PC-3 (cell line): ENCODE data around the gene IGFL3. TPM values are rescaled to one million over a fixed set of nuclear protein-coding genes. Genes with fewer than 3 reads are reported as not detected.

Source experiments
- ATAC-seq: fragments of 200-7000 bp; cut with Tn5 transposase; 2 replicates; pipeline ENCODE4 v1.9.1; 2020; ENCODE audit warnings: mild to moderate bottlenecking, moderate library complexity
- BruUV-seq: library from RNA; stranded (reverse); fragments of 400-500 nt; replicated peaks from 2 replicates; lab custom pipeline; 2021; lab: Mats Ljungman, UMichigan
- CTCF ChIA-PET: fragments of 300-600 bp; sonication (Branson Sonifier 250); formaldehyde crosslinking; loops from one replicate; lab custom pipeline; 2022; ENCODE audit warnings: antibody characterized with exemption; lab: Charles Lee
- POLR2A ChIA-PET: fragments of 300-600 bp; sonication (Branson Sonifier 250); formaldehyde crosslinking; loops from one replicate; lab custom pipeline; 2022; ENCODE audit warnings: antibody characterized with exemption; ENCODE audit not compliant: unreplicated experiment; lab: Charles Lee
- DNase-seq: peaks from one replicate; pipeline ENCODE4 v3.0.0-alpha.2; 2015
- H2AFZ ChIP-seq: fragments of 300-600 bp; sonication (generic); 2 replicates; pipeline ENCODE4 v1.6.0; 2016; ENCODE audit warnings: antibody characterized with exemption, low read length
- H3F3A ChIP-seq: fragments of 300-600 bp; sonication (generic); one replicate; pipeline ENCODE4 v1.6.0; 2017; ENCODE audit warnings: antibody characterized with exemption, low read length, control low read depth, mild to moderate bottlenecking; ENCODE audit not compliant: unreplicated experiment
- H3K27ac ChIP-seq: fragments of 300-600 bp; sonication (generic); 2 replicates; pipeline ENCODE4 v1.5.1; 2016; ENCODE audit warnings: mild to moderate bottlenecking, low read length
- H3K27me3 ChIP-seq: fragments of 300-600 bp; sonication (generic); 2 replicates; pipeline ENCODE4 v1.6.1; 2016; ENCODE audit warnings: low read length, mixed read lengths
- H3K36me3 ChIP-seq: fragments of 300-600 bp; sonication (generic); 2 replicates; pipeline ENCODE4 v1.6.1; 2016; ENCODE audit warnings: low read depth, mixed run types, low read length, mixed read lengths
- H3K4me1 ChIP-seq: fragments of 300-600 bp; sonication (generic); 2 replicates; pipeline ENCODE4 v1.5.1; 2016; ENCODE audit warnings: low read length; ENCODE audit not compliant: insufficient read depth
- H3K4me2 ChIP-seq: fragments of 300-600 bp; sonication (generic); 2 replicates; pipeline ENCODE4 v1.6.0; 2016; ENCODE audit warnings: low read length
- H3K4me3 ChIP-seq: fragments of 300-600 bp; sonication (generic); 2 replicates; pipeline ENCODE4 v1.5.1; 2016; ENCODE audit warnings: mild to moderate bottlenecking, low read length, mixed read lengths
- H3K79me2 ChIP-seq: fragments of 300-600 bp; sonication (generic); 2 replicates; pipeline ENCODE4 v1.6.1; 2017; ENCODE audit warnings: low read length, mixed read lengths
- H3K9ac ChIP-seq: fragments of 300-600 bp; sonication (generic); 2 replicates; pipeline ENCODE4 v1.6.0; 2016; ENCODE audit warnings: mild to moderate bottlenecking, low read length
- H3K9me2 ChIP-seq: fragments of 300-600 bp; sonication (generic); replicated peaks from 2 replicates; pipeline ENCODE4 v1.6.1; 2016; ENCODE audit warnings: mixed run types, low read length, mixed read lengths
- H3K9me3 ChIP-seq: fragments of 300-600 bp; sonication (generic); 2 replicates; pipeline ENCODE4 v1.6.1; 2016; ENCODE audit warnings: low read length, mixed read lengths
- H4K20me1 ChIP-seq: fragments of 300-600 bp; sonication (generic); 2 replicates; pipeline ENCODE4 v1.6.1; 2016; ENCODE audit warnings: low read length, mixed read lengths
- CTCF ChIP-seq: fragments of 300-600 bp; sonication (generic); conservative IDR thresholded peaks from 2 replicates; pipeline ENCODE4 v1.5.1; 2017; ENCODE audit warnings: antibody characterized with exemption, low read depth, mild to moderate bottlenecking, low read length
- EZH2 ChIP-seq: fragments of 300-600 bp; sonication (generic); IDR thresholded peaks from one replicate; pipeline ENCODE4 v1.6.1; 2017; ENCODE audit warnings: antibody characterized with exemption, mild to moderate bottlenecking, low read length; ENCODE audit not compliant: unreplicated experiment
- EZH2phosphoT487 ChIP-seq: fragments of 300-600 bp; sonication (generic); IDR thresholded peaks from 2 replicates; pipeline ENCODE4 v1.6.1; 2018; ENCODE audit warnings: mild to moderate bottlenecking, antibody characterized with exemption, low read length, borderline replicate concordance
- intact Hi-C: fragments of 100-400 bp; cut with micrococcal nuclease; formaldehyde crosslinking; loops from 2 replicates; pipeline ENCODE4 v1.9.0; 2023
- total RNA-seq: library from RNA; depleted of rRNA; stranded (reverse); fragments of >200 nt; gene quantifications from 2 replicates; pipeline ENCODE4 v1.2.3, GENCODE V29; 2014

The IGFL3 gene
- total RNA-seq, 1 experiment from 2014 or later: not detected

GRCh38 chr19:46147166-46147740 is 22.8 kb upstream of the IGFL3 start:
- no TSS peak for BruUV-seq
- Histone ChIP-seq H3K36me3 (no peaks in the 10 kb centered on the region), H3K79me2 (no peaks in the 10 kb centered on the region), H3K27ac (no peak overlapping the region), H3K27me3 (peaks cover 21% of the 10 kb centered on the region), H3K4me1 (no peaks in the 10 kb centered on the region), H4K20me1 (no peaks in the 10 kb centered on the region), H3K4me2 (no peak overlapping the region), H3K9me2 (no peaks in the 10 kb centered on the region), H3F3A (no peaks in the 10 kb centered on the region), H3K9me3 (no peaks in the 10 kb centered on the region), H2AFZ (no peak overlapping the region), H3K4me3 (no peak overlapping the region), H3K9ac (no peak overlapping the region)
- ChIA-PET POLR2A (no interaction called here), CTCF (interaction anchor here (0.6 kb wide), 1 partner anchor 118 kb away, joined by 4 read pairs; no protein-coding TSS in a partner anchor)
- DNase-seq (no peak), ATAC-seq (no peak)
- intact Hi-C loops: no loop called here
- TF ChIP-seq CTCF: no peak
- no peak for TF ChIP-seq EZH2
- TF ChIP-seq EZH2phosphoT487: no peak

- H3K36me3 ChIP-seq: no peaks in the 10 kb centered on the region
- H3K4me3 ChIP-seq: no peak overlapping the region
- no peak overlapping the region for H2AFZ ChIP-seq
- H3K9ac ChIP-seq: no peak overlapping the region
- no peaks in the 10 kb centered on the region for H3K79me2 ChIP-seq
- no peak overlapping the region for H3K27ac ChIP-seq
- no TSS peak for BruUV-seq
- H3K4me1 ChIP-seq: no peaks in the 10 kb centered on the region
- no peak for TF ChIP-seq EZH2
- no peak for TF ChIP-seq CTCF
- no peak for TF ChIP-seq EZH2phosphoT487
- H3K9me2 ChIP-seq: no peaks in the 10 kb centered on the region
- intact Hi-C loops: no loop called here
- no peaks in the 10 kb centered on the region for H3F3A ChIP-seq
- no peaks in the 10 kb centered on the region for H4K20me1 ChIP-seq
- no peak for ATAC-seq
- H3K9me3 ChIP-seq: no peaks in the 10 kb centered on the region
- H3K4me2 ChIP-seq: no peak overlapping the region
- POLR2A ChIA-PET: no interaction called here
- DNase-seq: peak; percentile 11
- CTCF ChIA-PET: no interaction called here
- H3K27me3 ChIP-seq: peaks cover 10% of the 10 kb centered on the region; the same call in 1 of the 2 replicates
Observed at GRCh38 chr19:46144756-46145155, 20.3 kb upstream of the IGFL3 start.

- POLR2A ChIA-PET: no interaction called here
Observed at GRCh38 chr19:46142294-46142693, 17.8 kb upstream of the IGFL3 start.

More at GRCh38 chr19:46142294-46142693, 17.8 kb upstream of the IGFL3 start:
- Histone ChIP-seq H3K4me1 (no peaks in the 10 kb centered on the region), H2AFZ (no peak overlapping the region), H3K36me3 (no peaks in the 10 kb centered on the region), H3K27me3 (peaks cover 10% of the 10 kb centered on the region; the same call in 1 of the 2 replicates), H3K27ac (no peak overlapping the region), H3K4me3 (no peak overlapping the region), H3K9me2 (no peaks in the 10 kb centered on the region), H3K79me2 (no peaks in the 10 kb centered on the region), H3K9ac (no peak overlapping the region), H4K20me1 (no peaks in the 10 kb centered on the region), H3K4me2 (no peak overlapping the region), H3F3A (no peaks in the 10 kb centered on the region), H3K9me3 (no peaks in the 10 kb centered on the region)
- intact Hi-C loops: no loop called here
- TF ChIP-seq CTCF: no peak
- no peak for TF ChIP-seq EZH2phosphoT487
- TF ChIP-seq EZH2: no peak
- no TSS peak for BruUV-seq
- CTCF ChIA-PET: no interaction called here
- no peak for DNase-seq
- ATAC-seq: no peak
